Pancreas (tissue), 10 donors: ENCODE results near the gene ASRGL1. TPM values are rescaled to one million over a fixed set of nuclear protein-coding genes. Genes with fewer than 3 reads are reported as not detected.
"Not testable (repeated sequence)": the region's sequence is repeated elsewhere in the genome, so short reads cannot be mapped to it uniquely, and the experiment has no call there.

ENCODE experiments used
- ATAC-seq, 4 donors: fragments of 200-7000 bp; cut with Tn5 transposase; one replicate each; pipeline versions ENCODE4 v1.8.0 to v1.9.1; 2020; ENCODE audit warnings: mild to moderate bottlenecking in 4 of 4, moderate library complexity in 4 of 4
- DNase-seq, 6 donors: peaks; one replicate each; pipeline ENCODE4 v3.0.0-alpha.2; 2020
- FAIRE-seq: peaks from 2 replicates; lab custom pipeline; 2012; peaks lifted over from hg19 to GRCh38; lab: Jason Lieb, UNC
- H3K27ac ChIP-seq, 4 donors: fragments of 200-600 bp; sonication (generic); 1 replicate in 3 of 4; 2 replicates in 1 of 4; pipeline versions ENCODE4 v1.5.0 to v1.8.0; 2020
- H3K27me3 ChIP-seq, 4 donors: fragments of 200-600 bp; one replicate each; pipeline ENCODE4 v1.8.0; 2021
- H3K36me3 ChIP-seq, 3 donors: fragments of 200-600 bp; sonication (generic) in 1 of 3; one replicate each; pipeline versions ENCODE4 v1.5.0 to v1.8.0; 2020 to 2021
- H3K4me1 ChIP-seq, 3 donors: fragments of 200-600 bp; one replicate each; pipeline ENCODE4 v1.8.0; 2021
- H3K4me3 ChIP-seq, 4 donors: fragments of 200-600 bp; sonication (generic) in 2 of 4; one replicate each; pipeline versions ENCODE4 v1.5.0 to v1.8.0; 2020 to 2021
- H3K9me3 ChIP-seq, 4 donors: fragments of 200-600 bp; one replicate each; pipeline ENCODE4 v1.8.0; 2021
- WGBS, 2 donors: extraction: QIAGEN DNeasy Blood & Tissue Kit; methylation state at CpG; one replicate each; pipeline ENCODE4 v1.1.7; 2013; 5-methylcytosine and 5-hydroxymethylcytosine counted together
- intact Hi-C, 3 donors: fragments of 100-400 bp; cut with DNase I; formaldehyde crosslinking; loops; one replicate each; pipeline versions ENCODE4 v1.11.1 to v1.14.2; 2022
- polyA plus RNA-seq, 2 donors: library from polyadenylated mRNA; stranded (reverse); fragments of 200-250 nt; gene quantifications; one replicate each; pipeline ENCODE4 v1.2.3, GENCODE V29; 2013
- total RNA-seq, 6 donors: library from RNA; stranded (reverse); fragmentation: NEBNext Ultra II Directional in 4 of 6; extraction: Animal tissue kit (Norgen Biotek cat#: 25700) in 4 of 6; gene quantifications; one replicate each; pipeline versions ENCODE4 v1.2.1 to v1.2.4, GENCODE V29; 2021 to 2023
- TF ChIP-seq, protein P1 (sequence below), 4 donors: fragments of 200-600 bp; sonication (generic) in 3 of 4; IDR thresholded peaks; one replicate each; pipeline versions ENCODE4 v1.5.0 to v1.8.0; 2021; ENCODE audit warnings: antibody characterized with exemption in 4 of 4
- donor health status: healthy with polysubstance abuse.
- donor health status: DM: no; HTN: no; CAD: no; lungs with moderate emphysema.
- donor health status: DM: no; HTN: no; CAD: no.
- donor health status: control.
- donor health status: control.
- donor health status: Bipolar disorder and iron deficiency.
- donor health status: DM: yes; HTN: yes; CAD: no.
- donor health status: DM: no; HTN: no; CAD: no.
- donor health status: DM: no; HTN: no; CAD: no.
- donor health status: DM: yes; HTN: yes; CAD: no.

Gene ASRGL1
- total and polyA plus RNA-seq, 8 donors: 8.1 to 26.5 (median 12.4) TPM

DNA sequence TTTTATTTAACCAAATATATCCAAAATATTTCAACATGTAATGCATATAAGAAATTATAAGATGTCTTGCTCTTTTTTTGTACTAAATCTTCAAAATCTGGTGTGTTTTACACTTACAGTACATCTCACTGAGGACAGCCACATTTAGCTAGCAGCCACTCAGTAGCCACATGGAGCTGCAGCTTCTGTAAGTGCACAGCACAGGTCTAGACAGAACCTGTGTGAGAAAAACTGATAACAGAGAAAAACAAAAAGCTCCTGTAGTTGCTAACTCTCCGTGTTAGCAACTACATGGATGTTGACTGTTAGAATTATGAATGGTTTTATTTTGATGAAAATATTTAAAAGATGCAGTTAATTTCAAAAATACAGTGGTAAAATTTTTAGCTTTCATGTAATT is 22.2 kb downstream of the ASRGL1 start:
- TF ChIP-seq, protein P1, sequence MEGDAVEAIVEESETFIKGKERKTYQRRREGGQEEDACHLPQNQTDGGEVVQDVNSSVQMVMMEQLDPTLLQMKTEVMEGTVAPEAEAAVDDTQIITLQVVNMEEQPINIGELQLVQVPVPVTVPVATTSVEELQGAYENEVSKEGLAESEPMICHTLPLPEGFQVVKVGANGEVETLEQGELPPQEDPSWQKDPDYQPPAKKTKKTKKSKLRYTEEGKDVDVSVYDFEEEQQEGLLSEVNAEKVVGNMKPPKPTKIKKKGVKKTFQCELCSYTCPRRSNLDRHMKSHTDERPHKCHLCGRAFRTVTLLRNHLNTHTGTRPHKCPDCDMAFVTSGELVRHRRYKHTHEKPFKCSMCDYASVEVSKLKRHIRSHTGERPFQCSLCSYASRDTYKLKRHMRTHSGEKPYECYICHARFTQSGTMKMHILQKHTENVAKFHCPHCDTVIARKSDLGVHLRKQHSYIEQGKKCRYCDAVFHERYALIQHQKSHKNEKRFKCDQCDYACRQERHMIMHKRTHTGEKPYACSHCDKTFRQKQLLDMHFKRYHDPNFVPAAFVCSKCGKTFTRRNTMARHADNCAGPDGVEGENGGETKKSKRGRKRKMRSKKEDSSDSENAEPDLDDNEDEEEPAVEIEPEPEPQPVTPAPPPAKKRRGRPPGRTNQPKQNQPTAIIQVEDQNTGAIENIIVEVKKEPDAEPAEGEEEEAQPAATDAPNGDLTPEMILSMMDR (IDR thresholded peaks at IDR 0.05): no peak
- no peak for FAIRE-seq

DNA sequence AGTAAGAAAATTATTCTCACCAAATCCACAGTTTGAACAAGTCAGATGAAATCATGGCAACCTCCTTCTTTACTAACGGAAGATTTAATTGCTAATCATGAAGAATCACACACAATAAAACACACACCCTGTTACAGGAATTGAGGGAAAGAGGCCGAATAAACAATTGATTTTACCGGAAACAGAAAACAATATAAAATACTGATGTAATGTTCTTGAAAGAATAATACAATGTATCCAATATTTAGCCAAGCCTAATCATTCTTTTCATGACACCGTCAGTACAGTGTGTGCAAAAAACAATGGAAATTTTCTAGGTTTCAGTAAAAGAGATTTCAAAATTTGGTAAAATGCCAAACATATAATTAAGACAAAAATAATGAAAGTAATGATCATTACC is 23.4 kb downstream of the ASRGL1 start:
- intact Hi-C loops: no loop called here
- WGBS, 2 donors: 84 to 91% methylated on average over 4 of the region's 4 CpGs
- H3K4me3 ChIP-seq: no peak overlapping the region
- no peak overlapping the region for H3K27ac ChIP-seq
- no peak for FAIRE-seq
- no peaks in the 10 kb centered on the region for H3K27me3 ChIP-seq
- TF ChIP-seq, protein P1 (IDR thresholded peaks at IDR 0.05): no peak
- no peak for ATAC-seq
- H3K9me3 ChIP-seq: no peaks in the 10 kb centered on the region
- DNase-seq: no peak
- no peaks in the 10 kb centered on the region for H3K4me1 ChIP-seq
- H3K36me3 ChIP-seq: no peaks in the 10 kb centered on the region

More for the DNA sequence above, 22.2 kb downstream of the ASRGL1 start:
- no peak for DNase-seq
- Histone ChIP-seq H3K27me3 (no peaks in the 10 kb centered on the region), H3K36me3 (no peaks in the 10 kb centered on the region), H3K4me3 (no peak overlapping the region), H3K27ac (no peak overlapping the region), H3K4me1 (peaks cover 0 to 2% (median 2%) of the 10 kb centered on the region in 3 donors), H3K9me3 (no peaks in the 10 kb centered on the region)
- intact Hi-C loops: no loop called here
- WGBS, 2 donors: 75 to 80% methylated on average over 1 of the region's 1 CpG
- ATAC-seq: no peak

DNA sequence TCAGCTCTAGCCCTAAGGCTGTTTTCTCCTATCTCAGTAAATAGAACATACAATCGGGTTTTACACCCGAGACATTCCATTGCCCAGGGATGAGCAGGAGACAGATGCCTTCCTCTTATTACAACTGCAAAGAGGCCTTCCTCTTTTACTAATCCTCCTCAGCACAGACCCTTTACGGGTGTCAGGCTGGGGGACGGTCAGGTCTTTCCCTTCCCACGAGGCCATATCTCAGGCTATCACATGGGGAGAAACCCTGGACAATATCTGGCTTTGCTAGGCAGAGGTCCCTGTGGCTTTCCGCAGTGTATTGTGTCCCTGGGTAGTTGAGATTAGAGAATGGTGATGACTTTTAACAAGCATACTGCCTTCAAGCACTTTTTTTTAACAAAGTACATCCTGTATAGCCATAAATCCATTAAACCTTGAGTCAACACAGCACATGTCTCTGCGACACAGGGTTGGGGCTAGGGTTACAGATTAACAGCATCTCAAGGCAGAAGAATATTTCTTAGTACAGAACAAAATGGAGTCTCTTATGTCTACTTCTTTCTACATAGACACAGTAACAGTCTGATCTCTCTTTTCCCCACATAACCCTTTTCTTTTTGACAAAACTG is 31.7 kb downstream of the ASRGL1 start:
- H3K36me3 ChIP-seq, FAIRE-seq, DNase-seq, H3K9me3 ChIP-seq, H3K27ac ChIP-seq, H3K27me3 ChIP-seq, H3K4me1 ChIP-seq, intact Hi-C loops, ATAC-seq, H3K4me3 ChIP-seq: not testable (repeated sequence)
- 85 to 90% methylated on average over 7 of the region's 7 CpGs for WGBS, 2 donors

DNA sequence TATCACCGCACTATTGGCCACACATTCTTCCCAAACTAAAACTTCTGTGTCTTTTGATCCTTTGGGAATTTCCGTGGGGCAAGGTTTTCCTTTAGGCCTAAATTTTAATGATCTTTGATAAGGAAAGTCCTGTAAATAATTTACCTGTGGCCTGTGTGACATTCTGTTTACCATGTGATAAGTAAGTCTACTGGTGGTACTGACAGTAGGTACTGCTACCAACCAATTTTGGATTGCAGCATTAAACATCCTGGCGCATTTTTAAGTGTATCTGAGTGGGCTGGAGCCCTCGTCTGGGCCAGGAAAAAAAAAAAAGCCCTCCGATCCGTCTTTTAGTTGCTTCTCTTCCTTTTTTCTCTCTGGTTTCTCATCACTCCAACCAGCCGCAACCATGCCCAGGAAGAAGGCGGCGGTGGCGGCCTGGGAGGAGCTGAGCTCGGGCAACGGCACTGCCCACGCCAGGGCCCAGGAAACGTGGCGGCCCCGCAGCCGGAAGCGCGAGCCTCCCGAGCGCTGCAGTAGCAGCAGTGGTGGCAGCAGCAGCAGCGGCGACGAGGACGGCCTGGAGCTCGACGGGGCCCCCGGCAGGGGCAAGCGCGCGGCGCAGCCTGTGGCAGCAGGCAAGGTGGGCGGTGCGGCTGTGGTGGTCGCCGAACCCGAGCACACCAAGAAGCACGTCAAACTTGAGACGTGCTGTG is 33.6 kb downstream of the ASRGL1 start:
- H3K4me3 ChIP-seq: no peak overlapping the region
- TF ChIP-seq, protein P1 (IDR thresholded peaks at IDR 0.05): no peak
- WGBS, 2 donors: 34 to 49% methylated on average over 37 to 39 of the region's 39 CpGs
- no peak for FAIRE-seq
- H3K36me3 ChIP-seq: no peaks in the 10 kb centered on the region
- DNase-seq: peak in 5 of 6 donors; percentile 17 to 72 (median 41)
- peaks cover 0 to 8% (median 0%) of the 10 kb centered on the region in 3 donors for H3K4me1 ChIP-seq
- H3K27me3 ChIP-seq: no peaks in the 10 kb centered on the region
- no peaks in the 10 kb centered on the region for H3K9me3 ChIP-seq
- intact Hi-C loops: loop anchor here in 1 of 3 donors (10.0 kb wide), 1 partner anchor 196 kb away; no protein-coding TSS in a partner anchor
- ATAC-seq: peak; percentile 50 to 93 (median 78)
- H3K27ac ChIP-seq: peak overlapping the region; percentile 13 to 58 (median 48)

DNA sequence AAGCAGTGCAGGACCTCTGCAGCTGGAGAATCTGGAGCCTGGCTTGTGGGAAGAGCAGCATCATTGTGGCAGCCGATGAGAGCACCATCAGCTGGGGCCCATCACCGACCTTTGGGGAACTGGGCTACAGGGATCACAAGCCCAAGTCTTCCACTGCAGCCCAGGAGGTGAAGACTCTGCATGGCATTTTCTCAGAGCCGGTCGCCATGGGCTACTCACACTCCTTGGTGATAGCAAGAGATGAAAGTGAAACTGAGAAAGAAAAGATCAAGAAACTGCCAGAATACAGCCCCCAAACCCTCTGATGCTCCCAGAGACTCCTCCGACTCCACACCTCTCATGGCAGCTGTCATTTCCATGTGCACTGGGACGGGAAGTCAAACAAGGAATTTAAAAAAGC is 35.6 kb downstream of the ASRGL1 start:
- Histone ChIP-seq H3K27ac (no peak overlapping the region), H3K36me3 (no peaks in the 10 kb centered on the region), H3K4me3 (no peak overlapping the region), H3K27me3 (no peaks in the 10 kb centered on the region), H3K4me1 (peaks cover 0 to 8% (median 0%) of the 10 kb centered on the region in 3 donors), H3K9me3 (no peaks in the 10 kb centered on the region)
- TF ChIP-seq, protein P1 (IDR thresholded peaks at IDR 0.05): no peak
- 90 to 96% methylated on average over 6 of the region's 6 CpGs for WGBS, 2 donors
- intact Hi-C loops: loop anchor here in 1 of 3 donors (10.0 kb wide), 1 partner anchor 198 kb away; no protein-coding TSS in a partner anchor
- FAIRE-seq: no peak
- DNase-seq: no peak
- no peak for ATAC-seq
